ENCODE measurements around the gene IL1R1.

- TF ChIP-seq CTCF (IDR thresholded peaks at IDR 0.05): no peak
- TF ChIP-seq POLR2A (IDR thresholded peaks at IDR 0.05; ENCODE audit: low read depth): no peak
Observed at GRCh38 chr2:102107741-102108070, 34.8 kb upstream of the IL1R1 start.

Measured in esophagus muscularis mucosa (tissue), 3 donors.